GM12864 (cell line): ENCODE measurements around the gene LMBR1.

Experiments
- DNase-seq: peaks from one replicate; pipeline ENCODE4 v3.0.0-alpha.2; 2011; ENCODE audit warnings: low read depth
- H3K4me3 ChIP-seq: 2 replicates; pipeline ENCODE4 v1.5.1; 2011; ENCODE audit warnings: mild to moderate bottlenecking, low read depth, low read length, control low read depth
- TF ChIP-seq, protein P1 (sequence below): IDR thresholded peaks from 2 replicates; pipeline ENCODE4 v1.5.1; 2011; ENCODE audit warnings: low read depth, mild to moderate bottlenecking, moderate library complexity, low read length, control low read depth, inconsistent platforms; ENCODE audit errors: missing control alignments

The LMBR1 gene

GRCh38 chr7:156693627-156694026, 199.4 kb downstream of the LMBR1 start:
- no peak overlapping the region for H3K4me3 ChIP-seq
- TF ChIP-seq, protein P1, sequence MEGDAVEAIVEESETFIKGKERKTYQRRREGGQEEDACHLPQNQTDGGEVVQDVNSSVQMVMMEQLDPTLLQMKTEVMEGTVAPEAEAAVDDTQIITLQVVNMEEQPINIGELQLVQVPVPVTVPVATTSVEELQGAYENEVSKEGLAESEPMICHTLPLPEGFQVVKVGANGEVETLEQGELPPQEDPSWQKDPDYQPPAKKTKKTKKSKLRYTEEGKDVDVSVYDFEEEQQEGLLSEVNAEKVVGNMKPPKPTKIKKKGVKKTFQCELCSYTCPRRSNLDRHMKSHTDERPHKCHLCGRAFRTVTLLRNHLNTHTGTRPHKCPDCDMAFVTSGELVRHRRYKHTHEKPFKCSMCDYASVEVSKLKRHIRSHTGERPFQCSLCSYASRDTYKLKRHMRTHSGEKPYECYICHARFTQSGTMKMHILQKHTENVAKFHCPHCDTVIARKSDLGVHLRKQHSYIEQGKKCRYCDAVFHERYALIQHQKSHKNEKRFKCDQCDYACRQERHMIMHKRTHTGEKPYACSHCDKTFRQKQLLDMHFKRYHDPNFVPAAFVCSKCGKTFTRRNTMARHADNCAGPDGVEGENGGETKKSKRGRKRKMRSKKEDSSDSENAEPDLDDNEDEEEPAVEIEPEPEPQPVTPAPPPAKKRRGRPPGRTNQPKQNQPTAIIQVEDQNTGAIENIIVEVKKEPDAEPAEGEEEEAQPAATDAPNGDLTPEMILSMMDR, result no peak
- DNase-seq, result no peak

DNA sequence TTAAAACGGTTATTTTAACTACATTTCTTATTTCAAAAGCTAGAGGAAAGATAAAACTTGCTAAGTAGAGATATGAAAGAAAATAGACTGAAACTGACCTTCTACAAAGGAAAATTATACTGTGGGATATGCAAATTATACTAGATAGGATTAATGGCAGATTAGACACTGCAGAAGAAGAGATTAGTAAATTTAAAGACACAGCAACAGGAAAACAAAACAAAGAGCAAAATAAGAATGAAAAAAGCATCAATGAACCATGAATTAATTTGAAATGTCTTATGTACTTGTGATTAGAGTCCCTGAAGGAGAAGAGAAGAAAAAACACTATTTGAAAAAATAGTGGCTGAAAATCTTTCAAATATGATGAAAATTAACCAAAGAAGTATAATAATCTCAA, 200.1 kb downstream of the LMBR1 start:
- no peak overlapping the region for H3K4me3 ChIP-seq
- TF ChIP-seq, protein P1, result no peak
- DNase-seq, result no peak

- TF ChIP-seq, protein P1, result no peak
- DNase-seq, result no peak
- no peak overlapping the region for H3K4me3 ChIP-seq
Measured at GRCh38 chr7:156691764-156692163, 201.2 kb downstream of the LMBR1 start.

DNA sequence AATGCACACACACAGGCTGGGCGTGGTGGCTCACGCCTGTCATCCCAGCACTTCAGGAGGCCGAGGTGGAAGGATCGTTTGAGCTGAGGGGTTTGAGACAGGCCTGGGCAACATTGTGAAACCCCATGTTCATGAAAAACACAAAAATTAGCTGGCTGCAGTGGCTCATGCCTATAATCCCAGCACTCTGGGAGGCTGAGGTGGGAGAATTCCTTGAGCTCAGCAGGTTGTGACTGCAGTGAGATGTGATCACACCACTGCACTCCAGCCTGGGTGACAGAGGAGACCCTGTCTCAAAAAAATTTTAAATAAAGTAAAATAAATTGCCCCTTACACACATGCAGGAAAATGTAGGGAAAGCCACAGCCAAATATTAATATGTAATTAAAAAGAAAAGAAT, 208.3 kb downstream of the LMBR1 start:
- TF ChIP-seq, protein P1, result no peak
- no peak for DNase-seq
- no peak overlapping the region for H3K4me3 ChIP-seq

DNA sequence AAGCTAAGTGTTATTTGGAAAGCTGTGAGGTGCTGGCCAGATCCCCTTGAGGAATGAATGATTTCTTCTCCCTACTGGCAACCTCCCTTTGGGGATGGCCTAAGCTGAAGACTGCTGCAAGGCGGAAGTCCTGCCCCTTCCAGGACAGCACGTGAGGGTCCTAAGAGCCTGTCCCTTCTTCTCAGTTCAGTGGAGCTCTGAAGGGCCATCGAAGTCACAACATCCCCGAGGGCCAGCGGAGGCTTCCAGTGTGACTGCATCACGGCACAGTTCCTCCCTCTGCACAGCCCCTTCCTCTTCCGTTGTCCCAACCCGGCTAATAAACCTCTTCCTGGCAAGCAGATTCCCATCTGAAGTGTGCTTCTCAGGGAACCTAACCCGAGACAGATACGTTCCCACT, 208.7 kb downstream of the LMBR1 start:
- H3K4me3 ChIP-seq, result no peak overlapping the region
- no peak for DNase-seq
- TF ChIP-seq, protein P1, result no peak

DNA sequence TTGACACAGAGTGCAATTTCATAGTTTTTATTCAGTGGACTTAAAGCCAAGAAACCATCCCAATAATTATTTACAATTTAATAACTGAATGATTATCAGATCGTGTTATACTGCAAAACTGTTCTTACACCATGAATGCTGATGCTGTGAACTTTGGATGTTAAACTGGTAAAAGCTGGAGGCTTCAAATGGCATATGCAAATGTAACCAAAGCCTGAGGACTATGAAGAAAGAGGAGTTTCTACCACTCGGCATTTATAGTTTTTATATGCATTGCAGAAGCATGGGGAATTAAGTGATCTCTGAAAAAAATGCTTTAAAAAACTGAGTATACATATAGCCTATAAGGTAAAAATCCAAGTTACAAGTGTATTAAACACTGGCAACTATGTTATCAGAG, 210.1 kb downstream of the LMBR1 start:
- TF ChIP-seq, protein P1, result no peak
- no peak overlapping the region for H3K4me3 ChIP-seq
- DNase-seq, result no peak

GRCh38 chr7:156680281-156680680, 212.7 kb downstream of the LMBR1 start:
- TF ChIP-seq, protein P1, result no peak
- no peak overlapping the region for H3K4me3 ChIP-seq
- no peak for DNase-seq
